ENCODE results near the gene LRRC49.
"Not testable (repeated sequence)": the region's sequence is repeated elsewhere in the genome, so short reads cannot be mapped to it uniquely, and the experiment has no call there.

DNA sequence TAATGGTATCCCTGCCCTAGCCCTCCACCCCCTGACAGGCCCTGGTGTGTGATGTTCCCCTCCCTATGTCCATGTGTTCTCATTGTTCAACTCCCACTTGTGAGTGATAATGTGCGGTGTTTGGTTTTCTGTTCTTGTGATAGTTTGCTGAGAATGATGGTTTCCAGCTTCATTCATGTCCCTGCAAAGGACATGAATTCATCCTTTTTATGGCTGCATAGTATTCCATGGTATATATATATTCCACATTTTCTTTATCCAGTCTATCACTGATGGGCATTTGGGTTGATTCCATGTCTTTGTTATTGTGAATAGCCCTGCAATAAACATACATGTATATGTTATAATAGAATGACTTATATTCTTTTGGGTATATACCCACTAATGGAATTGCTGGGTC lies 142.9 kb downstream of the LRRC49 start:
- not testable (repeated sequence) for TF ChIP-seq EZH2phosphoT487 (IDR thresholded peaks at IDR 0.05; ENCODE audit: low read depth)
- TF ChIP-seq, protein P1, sequence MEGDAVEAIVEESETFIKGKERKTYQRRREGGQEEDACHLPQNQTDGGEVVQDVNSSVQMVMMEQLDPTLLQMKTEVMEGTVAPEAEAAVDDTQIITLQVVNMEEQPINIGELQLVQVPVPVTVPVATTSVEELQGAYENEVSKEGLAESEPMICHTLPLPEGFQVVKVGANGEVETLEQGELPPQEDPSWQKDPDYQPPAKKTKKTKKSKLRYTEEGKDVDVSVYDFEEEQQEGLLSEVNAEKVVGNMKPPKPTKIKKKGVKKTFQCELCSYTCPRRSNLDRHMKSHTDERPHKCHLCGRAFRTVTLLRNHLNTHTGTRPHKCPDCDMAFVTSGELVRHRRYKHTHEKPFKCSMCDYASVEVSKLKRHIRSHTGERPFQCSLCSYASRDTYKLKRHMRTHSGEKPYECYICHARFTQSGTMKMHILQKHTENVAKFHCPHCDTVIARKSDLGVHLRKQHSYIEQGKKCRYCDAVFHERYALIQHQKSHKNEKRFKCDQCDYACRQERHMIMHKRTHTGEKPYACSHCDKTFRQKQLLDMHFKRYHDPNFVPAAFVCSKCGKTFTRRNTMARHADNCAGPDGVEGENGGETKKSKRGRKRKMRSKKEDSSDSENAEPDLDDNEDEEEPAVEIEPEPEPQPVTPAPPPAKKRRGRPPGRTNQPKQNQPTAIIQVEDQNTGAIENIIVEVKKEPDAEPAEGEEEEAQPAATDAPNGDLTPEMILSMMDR (IDR thresholded peaks at IDR 0.05; ENCODE audit: low read depth, low read length) = not testable (repeated sequence)
